Activated naive CD8-positive, alpha-beta T cell treated with anti-CD3 and anti-CD28 coated beads, Interleukin-2, amount 10 ng/mL, durations not matched to agents 7 days and 5 days (primary cell): ENCODE results near the gene C1orf21. TPM values are rescaled to one million over a fixed set of nuclear protein-coding genes. Genes with fewer than 3 reads are reported as not detected.

Experiments used
- ATAC-seq: fragments of 150-1000 bp; cut with Tn5 transposase; one replicate; pipeline ENCODE4 v1.10.0; 2021; ENCODE audit warnings: low read depth, moderate library complexity
- POLR2A ChIA-PET: fragments of 350-600 bp; sonication (Branson Sonifier 250); formaldehyde crosslinking; loops from one replicate; lab custom pipeline; 2021; ENCODE audit warnings: antibody characterized with exemption; lab: Charles Lee
- DNase-seq: peaks from one replicate; pipeline ENCODE4 v3.0.0; 2021
- H3K27ac Mint-ChIP-seq: one replicate; pipeline ENCODE4 v1.8.0; 2022; ENCODE audit warnings: mild to moderate bottlenecking, mixed read lengths
- H3K27me3 Mint-ChIP-seq: one replicate; pipeline ENCODE4 v1.8.0; 2022; ENCODE audit warnings: mild to moderate bottlenecking, moderate library complexity, mixed read lengths
- H3K36me3 Mint-ChIP-seq: one replicate; pipeline ENCODE4 v1.8.0; 2021; ENCODE audit warnings: mild to moderate bottlenecking, mixed read lengths
- H3K4me1 Mint-ChIP-seq: one replicate; pipeline ENCODE4 v1.8.0; 2021; ENCODE audit warnings: mixed read lengths
- H3K4me3 Mint-ChIP-seq: one replicate; pipeline ENCODE4 v1.8.0; 2022; ENCODE audit warnings: mild to moderate bottlenecking, moderate library complexity, mixed read lengths
- H3K9me3 Mint-ChIP-seq: one replicate; pipeline ENCODE4 v1.8.0; 2021; ENCODE audit warnings: mixed read lengths
- total RNA-seq, 2 experiments: library from RNA; stranded (reverse); gene quantifications; one replicate each; pipeline ENCODE4 v1.2.3, GENCODE V29; 2021

C1orf21 gene
- total RNA-seq, 2 experiments from 2014 or later, result 9.4 to 12.9 TPM

DNA sequence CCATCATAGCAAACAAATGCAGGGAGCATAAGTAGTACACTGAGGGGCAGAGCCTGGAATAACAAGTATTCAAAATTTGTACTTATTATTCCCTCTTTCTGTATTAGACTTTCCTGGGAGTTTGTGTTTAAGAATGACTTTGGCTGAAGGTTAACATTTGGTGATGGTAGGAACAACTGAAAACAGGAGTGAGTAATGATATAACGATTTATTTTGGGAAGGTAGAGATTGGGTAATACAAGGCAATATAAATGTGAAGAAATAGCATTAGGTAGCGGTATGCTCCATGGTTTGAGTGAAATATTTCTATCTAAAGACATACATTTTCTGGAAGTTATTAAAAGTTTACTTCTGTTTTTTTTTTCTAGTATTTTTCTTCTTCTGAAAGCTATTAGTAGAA lies 18.5 kb upstream of the C1orf21 start:
- Mint-ChIP-seq H3K27ac (no peak overlapping the region), H3K9me3 (no peaks in the 10 kb centered on the region), H3K36me3 (no peaks in the 10 kb centered on the region), H3K4me3 (no peak overlapping the region), H3K27me3 (peaks cover 7% of the 10 kb centered on the region), H3K4me1 (no peaks in the 10 kb centered on the region)
- POLR2A ChIA-PET, result no interaction called here
- no peak for ATAC-seq
- no peak for DNase-seq

DNA sequence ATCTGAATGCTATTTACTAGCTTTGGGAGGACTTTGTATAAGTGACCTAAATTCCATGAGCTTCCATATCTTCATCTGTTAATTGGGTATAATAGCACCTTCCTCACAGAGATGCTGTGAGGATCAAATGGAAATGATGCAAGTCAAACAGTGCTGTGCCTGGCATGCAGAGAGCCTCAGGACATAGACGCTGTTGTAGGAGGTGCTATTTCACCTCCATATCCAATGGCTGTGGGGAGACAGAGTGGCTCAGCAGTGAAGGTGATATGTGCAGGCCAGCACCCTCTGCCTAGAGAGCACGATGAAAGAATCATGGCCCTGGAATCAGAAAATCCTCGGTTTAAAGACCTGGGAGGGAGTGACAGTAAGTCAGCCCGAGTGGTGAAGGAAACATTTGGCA lies 16.0 kb upstream of the C1orf21 start:
- Mint-ChIP-seq H3K9me3 (no peaks in the 10 kb centered on the region), H3K36me3 (no peaks in the 10 kb centered on the region), H3K27ac (no peak overlapping the region), H3K27me3 (peaks cover 6% of the 10 kb centered on the region), H3K4me3 (no peak overlapping the region), H3K4me1 (no peaks in the 10 kb centered on the region)
- DNase-seq, result no peak
- no peak for ATAC-seq
- POLR2A ChIA-PET, result no interaction called here

DNA sequence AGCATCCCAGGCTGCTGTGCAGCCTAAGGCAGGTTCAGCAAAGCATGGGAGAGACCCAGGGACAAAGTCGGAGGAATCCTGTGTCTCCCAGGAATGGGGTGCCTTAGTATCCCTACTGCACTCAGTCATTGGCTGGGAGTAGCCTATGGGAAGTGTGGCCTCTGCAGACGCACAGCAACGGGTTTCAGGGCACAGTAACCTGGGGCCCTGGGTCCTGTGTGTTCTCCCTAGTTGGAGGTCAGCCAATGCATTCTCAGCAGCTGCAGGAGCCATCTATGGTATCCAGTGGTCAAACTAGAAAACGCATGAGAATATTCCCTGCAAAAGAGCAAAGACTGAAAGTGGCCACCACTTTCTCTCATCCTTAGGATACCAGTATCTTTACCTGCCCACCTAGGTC lies 13.7 kb upstream of the C1orf21 start:
- POLR2A ChIA-PET, result no interaction called here
- no peaks in the 10 kb centered on the region for H3K36me3 Mint-ChIP-seq
- no peaks in the 10 kb centered on the region for H3K9me3 Mint-ChIP-seq
- peaks cover 6% of the 10 kb centered on the region for H3K27me3 Mint-ChIP-seq
- no peaks in the 10 kb centered on the region for H3K4me1 Mint-ChIP-seq
- DNase-seq, result no peak
- no peak overlapping the region for H3K27ac Mint-ChIP-seq
- no peak overlapping the region for H3K4me3 Mint-ChIP-seq
- no peak for ATAC-seq

DNA sequence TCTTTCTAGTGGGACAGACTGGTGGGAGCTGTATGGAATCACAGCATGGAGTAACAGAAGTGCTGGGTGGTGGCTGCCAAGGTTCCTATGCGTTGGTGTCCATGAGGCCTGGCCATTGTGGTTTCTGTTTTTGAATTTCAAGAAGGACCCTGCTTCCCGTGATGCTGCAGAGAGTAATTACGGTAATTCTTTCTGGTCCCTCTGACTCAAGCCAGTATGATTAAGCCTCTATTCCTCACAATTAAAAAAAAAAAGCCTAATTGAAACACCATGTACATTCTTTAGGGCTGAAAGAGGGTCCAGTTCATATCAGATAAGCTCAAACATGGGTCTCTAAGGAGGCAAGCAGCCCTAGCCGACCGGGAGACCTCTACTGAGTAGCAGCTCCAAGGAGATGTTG lies 10.5 kb upstream of the C1orf21 start:
- Mint-ChIP-seq H3K27me3 (peaks cover 10% of the 10 kb centered on the region), H3K4me3 (no peak overlapping the region), H3K36me3 (no peaks in the 10 kb centered on the region), H3K4me1 (no peaks in the 10 kb centered on the region), H3K9me3 (no peaks in the 10 kb centered on the region), H3K27ac (no peak overlapping the region)
- POLR2A ChIA-PET, result no interaction called here
- DNase-seq (no peak), ATAC-seq (no peak)

DNA sequence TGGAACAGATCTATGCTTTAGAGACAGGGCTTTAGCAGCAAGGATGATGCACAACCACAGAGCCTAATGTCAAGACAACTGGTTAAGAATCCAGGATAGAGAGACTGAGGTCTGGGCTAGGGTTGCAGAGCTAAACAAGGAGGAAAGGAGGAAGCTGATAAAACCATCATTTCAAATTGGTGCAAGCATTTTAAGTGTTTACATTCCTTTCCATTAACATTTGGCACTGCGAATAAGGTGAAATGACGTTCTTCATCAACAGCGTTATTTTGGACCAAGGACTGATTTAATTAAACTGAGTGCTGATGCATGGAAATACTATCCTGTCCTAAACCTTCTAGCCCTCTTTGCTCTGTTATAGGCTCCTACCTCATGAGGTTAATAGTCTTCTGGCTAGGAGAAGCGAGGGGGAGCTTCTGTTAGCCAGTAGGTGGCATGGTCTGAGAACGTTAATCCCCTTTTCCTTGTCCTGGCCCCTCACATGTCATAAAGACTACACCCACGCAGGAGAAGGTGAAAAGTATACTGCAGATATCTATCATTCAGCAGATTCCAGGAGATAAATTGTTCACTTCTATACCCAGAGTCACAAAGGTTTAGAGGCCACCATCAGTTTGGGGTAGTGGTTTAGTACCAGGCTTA lies 7.6 kb upstream of the C1orf21 start:
- no peak for ATAC-seq
- POLR2A ChIA-PET, result interaction anchor here (1.1 kb wide), 1 partner anchor 8 kb away, joined by 3 read pairs; the partner anchor contains the start of gene C1orf21

DNA sequence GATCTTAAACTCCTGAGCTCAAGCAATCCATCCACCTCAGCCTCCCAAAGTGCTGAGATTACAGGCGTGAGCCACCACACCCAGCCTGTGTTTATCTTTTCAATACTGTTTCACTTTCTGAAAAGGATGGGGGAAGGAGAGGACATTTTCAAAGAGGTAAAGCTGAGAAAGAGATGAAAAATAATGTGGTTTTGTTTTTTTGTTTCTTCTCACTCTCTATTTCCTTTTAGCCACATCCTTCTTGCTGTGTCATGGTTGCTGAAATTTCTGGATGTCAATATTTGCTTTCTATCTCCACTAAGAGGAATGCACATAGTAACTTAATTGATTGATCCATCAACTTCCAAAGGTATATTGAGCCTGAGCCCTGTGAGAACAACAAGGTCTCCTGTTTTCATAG lies 6.4 kb upstream of the C1orf21 start:
- POLR2A ChIA-PET, result no interaction called here
- H3K9me3 Mint-ChIP-seq, result no peaks in the 10 kb centered on the region
- no peaks in the 10 kb centered on the region for H3K4me1 Mint-ChIP-seq
- H3K27ac Mint-ChIP-seq, result no peak overlapping the region
- H3K4me3 Mint-ChIP-seq, result no peak overlapping the region
- peaks cover 47% of the 10 kb centered on the region for H3K27me3 Mint-ChIP-seq
- H3K36me3 Mint-ChIP-seq, result no peaks in the 10 kb centered on the region
- DNase-seq (no peak), ATAC-seq (no peak)

More for the DNA sequence above, 7.6 kb upstream of the C1orf21 start:
- H3K27me3 Mint-ChIP-seq, result peaks cover 35% of the 10 kb centered on the region
- H3K4me1 Mint-ChIP-seq, result no peaks in the 10 kb centered on the region
- no peak overlapping the region for H3K27ac Mint-ChIP-seq
- DNase-seq, result no peak
- no peaks in the 10 kb centered on the region for H3K36me3 Mint-ChIP-seq
- H3K4me3 Mint-ChIP-seq, result no peak overlapping the region
- no peaks in the 10 kb centered on the region for H3K9me3 Mint-ChIP-seq

DNA sequence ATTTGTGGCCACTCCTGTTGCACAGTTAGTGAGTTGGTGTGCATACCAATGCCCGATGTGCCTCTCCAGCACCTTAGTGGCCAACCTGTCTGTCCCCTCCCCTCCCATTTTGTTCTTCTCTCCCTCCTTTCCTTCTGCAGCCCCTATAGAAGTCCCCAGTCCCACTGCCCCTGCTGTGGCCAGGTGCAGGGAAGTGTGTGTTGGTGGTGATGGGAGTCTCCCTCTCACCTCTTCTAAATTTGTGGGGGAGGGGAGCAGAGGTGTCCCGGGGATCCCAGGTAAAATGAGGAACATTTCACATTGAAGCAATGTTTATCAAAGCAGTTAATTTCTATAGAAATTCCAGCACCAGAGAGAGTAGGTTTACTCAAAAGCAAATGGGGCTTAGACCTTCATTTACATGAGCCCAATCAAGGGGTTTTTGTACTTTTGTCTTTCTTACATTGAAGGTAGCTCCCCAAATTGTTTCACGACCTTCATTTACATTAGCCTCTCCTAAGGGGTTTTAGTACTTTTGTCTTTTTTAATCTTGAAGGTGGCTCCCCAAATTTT lies 3.0 kb upstream of the C1orf21 start:
- Mint-ChIP-seq H3K27me3 (peaks cover 66% of the 10 kb centered on the region), H3K36me3 (no peaks in the 10 kb centered on the region), H3K9me3 (no peaks in the 10 kb centered on the region), H3K4me3 (no peak overlapping the region), H3K27ac (no peak overlapping the region), H3K4me1 (peaks cover 10% of the 10 kb centered on the region)
- DNase-seq (no peak), ATAC-seq (no peak)
- POLR2A ChIA-PET, result no interaction called here

DNA sequence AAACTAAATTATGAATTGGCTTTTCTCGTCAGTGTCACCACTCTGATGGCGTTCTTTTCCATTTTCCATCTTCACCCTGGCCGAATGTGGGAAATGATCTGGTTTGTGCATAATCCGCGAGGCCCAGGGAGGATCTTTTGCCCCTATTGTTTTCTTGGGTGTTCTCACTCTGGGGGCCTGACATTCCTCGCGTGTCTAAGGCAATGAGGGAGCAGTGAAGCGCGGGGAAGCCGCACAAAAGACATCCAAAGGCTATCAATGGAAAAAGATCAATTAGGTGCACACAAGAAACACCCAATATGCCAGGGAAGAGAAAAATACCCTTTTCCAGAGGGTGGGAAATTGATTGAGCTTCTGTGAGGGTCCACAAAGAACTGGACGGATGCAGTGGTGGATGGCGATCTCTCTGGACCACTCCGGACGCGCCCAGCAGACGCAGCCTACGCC lies 941 bp upstream of the C1orf21 start:
- ATAC-seq (no peak), DNase-seq (no peak)
- Mint-ChIP-seq H3K4me3 (peak overlapping the region; percentile 72), H3K36me3 (no peaks in the 10 kb centered on the region), H3K27me3 (peaks cover 77% of the 10 kb centered on the region), H3K4me1 (peaks cover 10% of the 10 kb centered on the region), H3K9me3 (no peaks in the 10 kb centered on the region), H3K27ac (no peak overlapping the region)
- POLR2A ChIA-PET, result no interaction called here

DNA sequence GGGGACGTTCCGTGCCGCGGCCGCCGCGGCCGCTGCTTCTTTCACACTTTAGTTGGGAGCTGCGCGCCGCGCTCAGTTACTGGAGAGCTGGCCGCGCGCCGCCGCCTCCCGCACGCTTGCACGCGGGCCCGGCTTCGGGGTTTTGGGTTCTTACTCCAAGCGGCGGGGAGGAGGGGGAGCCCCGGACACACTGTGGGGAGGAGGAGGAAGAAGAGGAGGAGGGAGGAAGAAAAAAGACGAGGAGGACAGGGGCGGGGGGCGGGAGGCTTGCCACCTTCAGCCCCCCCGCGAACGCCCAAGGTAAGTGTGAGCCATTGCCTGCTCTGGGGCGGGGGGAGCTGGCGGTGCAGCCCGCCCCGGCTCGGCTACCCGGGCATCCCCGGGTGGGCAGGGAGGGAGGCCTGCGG lies 243 bp downstream of the C1orf21 start:
- POLR2A ChIA-PET, result interaction anchor here (0.6 to 1.3 kb wide), 3 partner anchors 8 to 44 kb away, joined by 3 to 5 read pairs (median 4); no protein-coding TSS in a partner anchor
- H3K4me3 Mint-ChIP-seq, result peak overlapping the region; percentile 88
- H3K27ac Mint-ChIP-seq, result no peak overlapping the region
- H3K9me3 Mint-ChIP-seq, result no peaks in the 10 kb centered on the region
- ATAC-seq, result no peak
- no peaks in the 10 kb centered on the region for H3K36me3 Mint-ChIP-seq
- peaks cover 73% of the 10 kb centered on the region for H3K27me3 Mint-ChIP-seq
- peak; percentile 49 for DNase-seq
- H3K4me1 Mint-ChIP-seq, result peaks cover 10% of the 10 kb centered on the region

DNA sequence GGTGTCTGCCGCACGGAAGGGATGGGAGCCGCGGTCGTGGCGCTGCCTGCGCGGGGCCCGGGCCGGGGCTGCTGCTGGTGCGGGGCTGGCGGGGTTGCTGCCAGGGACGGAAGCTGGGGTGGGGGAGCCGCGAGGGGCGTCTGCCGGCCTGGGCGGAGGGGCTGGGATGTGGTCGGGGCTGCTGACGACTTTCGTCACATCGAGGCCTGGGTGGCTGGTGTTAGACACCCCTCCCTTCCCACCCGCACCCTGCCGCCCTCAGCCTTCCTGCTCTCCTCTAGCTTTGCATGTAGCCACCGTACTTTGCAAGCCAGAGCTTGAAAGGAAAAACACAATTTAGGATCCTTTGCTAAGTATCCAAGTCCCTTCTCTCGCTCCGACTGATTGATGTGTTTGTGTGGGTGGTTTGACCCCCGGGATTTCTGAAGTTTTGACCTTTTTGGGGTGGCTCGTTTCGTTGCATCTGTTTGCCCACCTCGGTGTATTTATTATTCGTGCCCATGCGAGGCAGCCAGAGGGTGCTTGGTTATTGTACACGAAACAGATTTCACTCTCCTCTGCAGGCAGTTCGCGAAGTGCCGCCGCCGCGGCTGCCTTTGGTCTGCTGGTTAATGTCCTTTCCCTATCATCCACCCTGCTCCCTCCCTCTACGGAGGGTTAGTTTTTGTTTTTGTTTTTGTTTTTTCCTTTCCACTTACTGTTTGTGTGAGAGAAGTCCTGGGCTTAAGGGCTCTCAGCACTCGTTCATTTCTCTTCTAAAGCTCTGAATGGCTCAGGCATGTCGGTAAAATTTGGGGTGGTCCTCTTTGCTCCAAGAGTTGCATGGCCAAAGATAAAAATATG lies 868 bp downstream of the C1orf21 start:
- H3K27me3 Mint-ChIP-seq, result peaks cover 70% of the 10 kb centered on the region

DNA sequence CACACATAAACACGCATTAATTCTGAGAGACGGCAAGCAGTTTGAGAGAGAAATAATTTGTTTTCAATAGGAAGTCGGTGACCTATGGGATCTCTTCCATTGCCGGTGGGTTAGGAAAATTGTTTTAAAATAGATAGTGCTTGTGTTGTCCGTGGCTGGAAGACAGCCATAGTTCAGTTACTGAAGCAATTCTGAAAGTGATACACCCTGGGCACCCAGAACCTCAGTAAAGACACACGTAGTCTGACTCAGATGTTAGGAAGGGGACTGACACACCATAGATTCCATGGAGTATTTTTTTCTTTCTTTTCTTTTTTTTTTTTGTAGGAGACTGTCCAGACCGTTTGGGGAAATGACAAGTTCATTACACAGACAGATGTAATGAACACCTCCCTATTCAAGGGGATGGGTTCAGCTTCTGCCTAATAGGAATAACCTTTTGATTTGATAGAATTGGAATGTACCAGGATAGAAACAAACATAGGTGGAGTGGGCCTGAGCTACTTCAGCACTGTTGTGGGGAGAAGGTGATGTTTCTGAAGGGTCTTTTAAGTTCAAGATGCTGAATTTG lies 1.6 kb downstream of the C1orf21 start:
- peaks cover 70% of the 10 kb centered on the region for H3K27me3 Mint-ChIP-seq
- POLR2A ChIA-PET, result interaction anchor here (0.5 kb wide), 1 partner anchor 52 kb away, joined by 3 read pairs; no protein-coding TSS in a partner anchor
- H3K4me3 Mint-ChIP-seq, result peak overlapping the region; percentile 82
- DNase-seq, result no peak
- no peak overlapping the region for H3K27ac Mint-ChIP-seq
- no peaks in the 10 kb centered on the region for H3K9me3 Mint-ChIP-seq
- no peak for ATAC-seq
- peaks cover 10% of the 10 kb centered on the region for H3K4me1 Mint-ChIP-seq
- H3K36me3 Mint-ChIP-seq, result no peaks in the 10 kb centered on the region

More for the DNA sequence above, 868 bp downstream of the C1orf21 start:
- Mint-ChIP-seq H3K4me1 (peaks cover 10% of the 10 kb centered on the region), H3K27ac (peak overlapping the region; percentile 60), H3K36me3 (no peaks in the 10 kb centered on the region), H3K9me3 (no peaks in the 10 kb centered on the region), H3K4me3 (peak overlapping the region; percentile 82)
- POLR2A ChIA-PET, result interaction anchor here (0.5 to 1.3 kb wide), 3 partner anchors 9 to 51 kb away, joined by 3 to 4 read pairs (median 3); no protein-coding TSS in a partner anchor
- DNase-seq, result peak; percentile 36
- ATAC-seq, result peak; percentile 48

DNA sequence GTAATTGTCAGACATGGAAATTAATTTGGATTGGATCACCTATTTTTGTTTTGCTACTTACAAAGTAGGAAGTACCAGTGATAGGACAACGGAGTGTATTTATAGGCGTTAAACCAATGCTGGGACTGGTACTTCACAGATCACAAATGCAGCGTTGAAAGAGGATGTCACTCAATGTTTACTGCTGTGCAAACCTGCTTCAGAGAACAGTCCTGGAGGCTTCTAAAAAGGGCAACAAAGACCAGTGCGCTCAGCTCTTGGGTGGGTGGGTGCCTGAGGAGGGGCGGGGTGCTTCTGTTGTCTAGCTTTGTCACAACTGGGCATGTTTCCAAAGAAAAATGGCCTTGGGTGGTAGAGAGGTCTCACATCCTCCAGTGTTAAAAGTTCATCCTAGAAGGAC lies 2.1 kb downstream of the C1orf21 start:
- Mint-ChIP-seq H3K36me3 (no peaks in the 10 kb centered on the region), H3K27me3 (peaks cover 65% of the 10 kb centered on the region), H3K4me1 (peaks cover 10% of the 10 kb centered on the region), H3K9me3 (no peaks in the 10 kb centered on the region), H3K4me3 (no peak overlapping the region), H3K27ac (no peak overlapping the region)
- no peak for DNase-seq
- POLR2A ChIA-PET, result no interaction called here
- ATAC-seq, result no peak

DNA sequence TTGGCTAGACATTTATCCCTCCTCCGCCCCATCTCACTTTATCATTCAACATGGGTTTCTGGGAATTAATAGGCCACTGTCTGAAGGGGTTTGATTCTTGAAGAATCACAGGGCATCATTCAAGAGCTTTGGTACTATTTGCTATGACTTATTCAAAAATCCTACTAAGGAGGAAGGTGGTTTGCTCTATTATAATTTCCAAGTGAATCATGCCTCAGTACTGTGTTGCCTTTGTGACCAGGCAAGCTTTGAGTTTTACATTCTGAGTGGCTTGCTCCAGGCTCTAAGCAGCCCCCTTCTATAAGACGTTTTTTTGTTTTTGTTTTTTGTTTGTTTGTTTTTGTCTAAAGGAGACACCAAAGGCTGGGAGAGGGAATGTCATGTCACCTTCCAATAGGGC lies 2.6 kb downstream of the C1orf21 start:
- H3K4me1 Mint-ChIP-seq, result peaks cover 10% of the 10 kb centered on the region
- H3K27ac Mint-ChIP-seq, result no peak overlapping the region
- no peaks in the 10 kb centered on the region for H3K9me3 Mint-ChIP-seq
- no peaks in the 10 kb centered on the region for H3K36me3 Mint-ChIP-seq
- DNase-seq, result no peak
- peaks cover 60% of the 10 kb centered on the region for H3K27me3 Mint-ChIP-seq
- no peak for ATAC-seq
- POLR2A ChIA-PET, result no interaction called here
- no peak overlapping the region for H3K4me3 Mint-ChIP-seq
